ENCODE results near the gene PNKP.

Gene PNKP

DNA sequence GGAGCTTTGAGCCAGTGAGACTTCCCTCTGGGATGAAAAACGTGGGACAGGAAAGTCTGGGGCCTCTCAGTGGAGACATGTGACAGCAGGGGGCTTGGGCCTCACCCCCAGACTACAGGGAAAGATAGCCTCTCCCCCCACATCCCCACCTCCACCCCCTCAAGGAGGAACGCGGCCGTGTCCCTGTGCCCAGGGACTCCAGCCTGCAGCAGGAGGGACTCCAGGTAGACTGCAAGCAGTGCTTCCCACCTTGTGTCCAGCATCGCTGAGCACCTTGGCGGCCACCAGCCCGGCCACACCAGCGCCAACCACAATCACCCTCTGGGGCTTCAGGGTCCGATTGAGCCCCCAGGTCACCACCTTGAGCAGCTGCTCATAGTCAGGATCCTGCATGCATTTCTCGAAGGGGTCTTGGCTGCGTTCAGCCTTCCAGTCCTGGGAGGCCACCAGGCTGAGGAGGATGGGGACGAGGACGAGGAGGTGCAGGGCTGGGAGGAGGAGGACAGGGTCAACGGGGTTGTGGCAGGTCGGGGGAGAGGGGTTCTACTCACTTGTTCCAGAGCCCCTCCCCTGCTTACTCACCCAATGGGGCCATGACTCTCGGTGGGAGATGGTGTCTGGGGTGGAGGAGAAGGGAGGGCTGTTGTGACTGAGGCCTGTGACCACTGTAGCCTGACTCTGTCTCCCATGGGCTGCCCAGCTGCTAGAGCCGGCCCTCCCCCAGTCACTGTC lies 28.4 kb upstream of the PNKP start:
- TF ChIP-seq, protein P1, sequence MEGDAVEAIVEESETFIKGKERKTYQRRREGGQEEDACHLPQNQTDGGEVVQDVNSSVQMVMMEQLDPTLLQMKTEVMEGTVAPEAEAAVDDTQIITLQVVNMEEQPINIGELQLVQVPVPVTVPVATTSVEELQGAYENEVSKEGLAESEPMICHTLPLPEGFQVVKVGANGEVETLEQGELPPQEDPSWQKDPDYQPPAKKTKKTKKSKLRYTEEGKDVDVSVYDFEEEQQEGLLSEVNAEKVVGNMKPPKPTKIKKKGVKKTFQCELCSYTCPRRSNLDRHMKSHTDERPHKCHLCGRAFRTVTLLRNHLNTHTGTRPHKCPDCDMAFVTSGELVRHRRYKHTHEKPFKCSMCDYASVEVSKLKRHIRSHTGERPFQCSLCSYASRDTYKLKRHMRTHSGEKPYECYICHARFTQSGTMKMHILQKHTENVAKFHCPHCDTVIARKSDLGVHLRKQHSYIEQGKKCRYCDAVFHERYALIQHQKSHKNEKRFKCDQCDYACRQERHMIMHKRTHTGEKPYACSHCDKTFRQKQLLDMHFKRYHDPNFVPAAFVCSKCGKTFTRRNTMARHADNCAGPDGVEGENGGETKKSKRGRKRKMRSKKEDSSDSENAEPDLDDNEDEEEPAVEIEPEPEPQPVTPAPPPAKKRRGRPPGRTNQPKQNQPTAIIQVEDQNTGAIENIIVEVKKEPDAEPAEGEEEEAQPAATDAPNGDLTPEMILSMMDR (IDR thresholded peaks at IDR 0.05; ENCODE audit: low read depth, low read length), result no peak
- no peak overlapping the region for H3K4me3 ChIP-seq (replicated peaks in 1 of 2; ENCODE audit: low read depth in 2 of 2, low read length in 2 of 2)
- no peak for DNase-seq (ENCODE audit: low read depth in 2 of 2)

DNA sequence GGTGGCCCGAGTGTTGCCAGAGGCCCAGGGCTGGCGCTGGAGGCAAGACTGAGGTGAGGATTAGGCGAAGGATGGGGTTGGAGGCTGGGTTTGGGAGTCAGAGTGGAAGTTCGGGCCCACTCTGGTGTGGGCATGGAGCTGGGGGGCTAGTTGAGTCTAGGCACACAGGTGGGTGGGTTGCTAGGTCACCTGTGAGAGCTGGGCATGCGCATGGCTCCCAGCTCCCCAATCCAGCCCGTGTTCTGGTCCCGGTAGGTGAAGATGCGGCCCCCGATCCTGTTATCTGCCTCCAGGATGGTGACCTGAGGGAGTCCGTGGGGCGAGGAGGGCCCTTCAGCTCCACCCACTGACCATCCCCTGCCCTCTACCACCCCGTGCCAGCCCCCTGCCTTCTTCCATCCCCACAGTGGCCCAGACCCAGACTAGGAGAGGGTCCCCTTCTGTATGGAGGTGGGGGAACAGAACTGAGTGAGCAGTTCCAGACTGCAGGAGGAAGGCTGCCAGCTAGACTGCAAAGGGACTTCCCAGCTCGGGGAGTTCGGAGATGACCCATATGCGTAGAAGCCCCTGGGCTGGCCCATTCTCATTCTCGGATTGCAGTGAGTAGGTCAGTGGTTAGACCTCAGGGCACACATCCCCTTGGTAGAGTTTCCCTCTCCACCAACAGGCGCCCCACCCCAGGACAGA lies 27.6 kb upstream of the PNKP start:
- TF ChIP-seq, protein P1 (IDR thresholded peaks at IDR 0.05; ENCODE audit: low read depth, low read length), result no peak
- no peak for DNase-seq (ENCODE audit: low read depth in 2 of 2)

DNA sequence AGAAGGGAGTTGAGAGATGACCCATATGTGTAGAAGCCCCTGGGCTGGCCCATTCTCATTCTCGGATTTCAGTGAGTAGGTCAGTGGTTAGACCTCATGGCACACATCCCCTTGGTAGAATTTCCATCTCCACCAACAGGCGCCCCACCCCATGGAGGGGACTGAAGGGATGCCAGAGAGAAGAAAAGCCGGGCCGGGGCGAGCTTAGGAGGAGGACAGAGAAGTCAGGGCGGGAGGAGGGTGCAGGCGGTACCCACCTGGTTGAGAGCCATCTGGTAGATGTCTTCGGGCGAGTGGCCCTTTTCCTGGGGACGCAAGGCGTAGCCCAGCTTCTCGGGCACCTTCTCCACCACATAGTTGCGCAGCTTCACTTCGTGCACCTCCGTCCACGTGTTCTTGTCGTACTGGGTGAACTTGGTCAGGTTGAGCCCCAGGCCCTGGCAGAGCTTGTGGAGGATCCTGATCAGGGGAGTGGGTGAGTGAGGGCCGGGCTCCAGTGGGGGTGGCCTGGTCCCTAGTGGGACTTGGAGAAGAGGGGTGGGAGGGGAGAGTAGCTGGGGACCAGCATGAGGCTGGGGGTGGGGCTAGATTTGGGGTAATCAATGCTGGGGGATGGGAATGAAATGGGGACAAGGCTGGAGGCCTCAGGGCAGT lies 26.8 kb upstream of the PNKP start:
- no peak for DNase-seq (ENCODE audit: low read depth in 2 of 2)
- TF ChIP-seq, protein P1 (IDR thresholded peaks at IDR 0.05; ENCODE audit: low read depth, low read length), result no peak
- H3K4me3 ChIP-seq (replicated peaks in 1 of 2; ENCODE audit: low read depth in 2 of 2, low read length in 2 of 2), result no peak overlapping the region

More for the DNA sequence above, 27.6 kb upstream of the PNKP start:
- H3K4me3 ChIP-seq (replicated peaks in 1 of 2; ENCODE audit: low read depth in 2 of 2, low read length in 2 of 2), result no peak overlapping the region

DNA sequence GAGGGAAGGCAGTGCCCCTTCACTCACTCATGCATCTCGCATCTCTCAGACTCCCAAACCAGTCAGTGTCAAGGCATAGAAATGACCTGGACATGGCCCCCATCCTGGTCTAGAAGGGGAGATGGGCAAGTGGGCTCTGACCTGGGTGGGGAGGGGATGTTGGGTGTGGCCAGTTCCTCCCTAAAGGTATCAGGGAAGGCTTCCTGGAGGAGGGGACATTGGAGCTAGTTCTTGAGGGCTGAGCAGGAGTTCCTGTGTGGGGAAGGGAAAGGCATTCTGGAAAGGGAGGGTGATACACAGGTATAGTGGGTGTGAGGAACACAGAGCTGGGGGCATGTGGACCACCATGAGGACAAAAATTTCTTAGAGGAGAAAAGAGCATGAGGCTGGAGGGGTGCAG lies 25.3 kb upstream of the PNKP start:
- TF ChIP-seq, protein P1 (IDR thresholded peaks at IDR 0.05; ENCODE audit: low read depth, low read length), result no peak
- no peak overlapping the region for H3K4me3 ChIP-seq (replicated peaks in 1 of 2; ENCODE audit: low read depth in 2 of 2, low read length in 2 of 2)
- DNase-seq (ENCODE audit: low read depth in 2 of 2), result no peak

DNA sequence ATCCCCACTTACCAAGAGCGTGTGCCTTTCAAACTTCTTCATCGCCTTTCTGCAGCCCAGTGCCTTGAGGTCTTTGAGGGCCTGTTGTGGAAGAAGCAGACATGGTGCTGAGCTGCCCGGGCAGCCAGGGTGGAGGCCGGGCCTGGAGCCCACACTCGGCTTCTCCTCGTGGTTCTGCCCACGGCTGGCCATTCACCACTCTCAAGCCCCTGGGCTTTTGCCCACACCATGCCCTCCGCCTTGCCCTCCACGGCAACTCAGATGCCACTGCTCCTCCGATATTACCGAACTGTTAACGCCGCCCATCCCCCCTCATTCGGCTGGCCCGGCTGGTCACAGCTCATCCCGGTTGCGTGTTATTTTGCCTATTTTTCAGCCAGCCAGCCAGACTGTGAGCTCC lies 24.0 kb upstream of the PNKP start:
- TF ChIP-seq, protein P1 (IDR thresholded peaks at IDR 0.05; ENCODE audit: low read depth, low read length), result no peak
- no peak overlapping the region for H3K4me3 ChIP-seq (replicated peaks in 1 of 2; ENCODE audit: low read depth in 2 of 2, low read length in 2 of 2)
- no peak for DNase-seq (ENCODE audit: low read depth in 2 of 2)

DNA sequence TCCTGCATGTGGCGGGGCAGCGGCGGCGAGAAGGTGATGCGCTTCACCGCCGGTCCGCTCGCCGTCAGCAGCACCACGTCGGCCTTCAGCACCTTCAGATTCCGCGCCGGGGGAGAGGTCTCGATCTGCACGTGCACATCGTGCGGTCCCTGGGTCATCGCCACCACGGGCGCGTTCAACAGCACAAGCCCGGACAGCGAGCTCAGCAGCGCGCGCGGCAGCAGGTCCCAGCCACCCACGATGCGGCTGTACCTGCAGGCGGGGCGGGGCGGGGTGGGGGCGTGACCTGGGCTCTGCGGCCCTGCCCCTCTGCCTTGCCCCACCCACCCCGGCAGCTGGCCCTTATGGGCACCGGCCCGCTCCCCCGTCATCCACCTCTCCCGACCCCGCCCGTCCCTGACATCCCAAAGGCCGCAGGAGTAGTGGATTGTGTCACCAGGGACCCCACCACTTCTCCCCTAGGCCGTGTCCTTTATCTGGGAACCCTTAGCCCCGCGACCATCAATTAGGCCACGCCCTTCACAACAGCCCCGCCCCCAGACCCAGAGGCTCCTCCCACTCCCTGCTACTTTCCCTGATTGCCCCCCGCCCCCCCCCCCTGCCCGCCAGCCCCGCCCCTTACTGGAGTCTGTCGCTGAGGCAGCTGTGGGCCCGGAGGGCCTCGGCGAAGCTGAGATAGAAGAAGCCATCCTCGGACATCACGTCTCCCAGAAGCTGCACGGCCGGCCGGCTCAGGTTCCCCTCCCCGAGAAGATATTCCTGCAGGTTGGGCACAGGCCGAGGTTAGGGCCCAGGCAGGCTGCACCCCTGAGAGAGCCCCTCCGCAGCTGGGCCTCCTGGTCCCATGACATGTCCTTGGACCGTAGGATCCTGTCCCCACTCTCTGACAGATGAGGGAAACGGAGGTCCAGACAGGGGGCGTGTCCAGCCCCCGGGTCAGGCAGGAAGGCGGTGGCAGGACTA lies 23.3 kb upstream of the PNKP start:
- no peak for DNase-seq (ENCODE audit: low read depth in 2 of 2)
- TF ChIP-seq, protein P1 (IDR thresholded peaks at IDR 0.05; ENCODE audit: low read depth, low read length), result no peak
- peak overlapping the region in 1 of 2 donors; percentile 17 for H3K4me3 ChIP-seq (replicated peaks in 1 of 2; ENCODE audit: low read depth in 2 of 2, low read length in 2 of 2)

Measured in cardiac fibroblast (primary cell).